Mesothelial cell of epicardium (in vitro differentiated cells): Measurements from ENCODE around the gene GPD1L. TPM values are rescaled to one million over a fixed set of nuclear protein-coding genes. Genes with fewer than 3 reads are reported as not detected.
"Not testable (repeated sequence)": the region's sequence is repeated elsewhere in the genome, so short reads cannot be mapped to it uniquely, and the experiment has no call there.

Source experiments
- DNase-seq, 2 experiments: peaks; one replicate each; pipeline ENCODE4 v3.0.0; 2021; ENCODE audit warnings: low spot score in 2 of 2; ENCODE audit not compliant: unreplicated experiment in 2 of 2
- H3K27ac Mint-ChIP-seq: 2 replicates; pipeline ENCODE4 v1.8.0; 2021; ENCODE audit warnings: mixed read lengths
- H3K27me3 Mint-ChIP-seq: 2 replicates; pipeline ENCODE4 v1.8.0; 2021; ENCODE audit warnings: low read depth, mixed read lengths
- H3K36me3 Mint-ChIP-seq: 2 replicates; pipeline ENCODE4 v1.8.0; 2021; ENCODE audit warnings: mixed read lengths
- H3K4me1 Mint-ChIP-seq: 2 replicates; pipeline ENCODE4 v1.8.0; 2021; ENCODE audit warnings: mixed read lengths
- H3K4me3 Mint-ChIP-seq: 2 replicates; pipeline ENCODE4 v1.8.0; 2021; ENCODE audit warnings: mild to moderate bottlenecking, moderate library complexity, mixed read lengths
- H3K9me3 Mint-ChIP-seq: 2 replicates; pipeline ENCODE4 v1.8.0; 2021; ENCODE audit warnings: mixed read lengths
- CTCF ChIP-seq: fragments of 200-600 bp; sonication (generic); IDR thresholded peaks from one replicate; pipeline ENCODE4 v1.5.0; 2021; ENCODE audit warnings: antibody characterized with exemption; ENCODE audit not compliant: unreplicated experiment
- total RNA-seq: library from RNA; stranded (reverse); gene quantifications from 3 replicates; pipeline ENCODE4 v1.2.1, GENCODE V29; 2021

The GPD1L gene
- 8.5 to 10.4 TPM (median 9.3 TPM) in 3 replicates for total RNA-seq

- Mint-ChIP-seq H3K4me3 (peak within 1 kb of the TSS; percentile 86), H3K36me3 (peaks cover 12% of the 10 kb centered on the region), H3K9me3 (peaks cover 21% of the 10 kb centered on the region), H3K27ac (peak within 1 kb of the TSS; percentile 69), H3K27me3 (peaks cover 12% of the 10 kb centered on the region), H3K4me1 (peaks cover 15% of the 10 kb centered on the region)
- TF ChIP-seq CTCF: no peak
- peak; percentile 84 to 91 for DNase-seq
Measured at GRCh38 chr3:32106132-32106928, at the start of gene GPD1L. TSS of gene GPD1L (plus strand) at chr3:32106620. CDS start at chr3:32106712, 92 bp downstream.

- H3K9me3 Mint-ChIP-seq, H3K4me1 Mint-ChIP-seq, H3K27ac Mint-ChIP-seq, H3K27me3 Mint-ChIP-seq, H3K36me3 Mint-ChIP-seq, DNase-seq, H3K4me3 Mint-ChIP-seq: not testable (repeated sequence)
Measured at GRCh38 chr3:32058465-32058864, 48.0 kb upstream of the GPD1L start.

- Mint-ChIP-seq H3K27me3 (no peaks in the 10 kb centered on the region), H3K4me1 (peaks cover 19% of the 10 kb centered on the region), H3K9me3 (peaks cover 9% of the 10 kb centered on the region), H3K36me3 (no peaks in the 10 kb centered on the region), H3K27ac (no peak overlapping the region), H3K4me3 (no peak overlapping the region)
- no peak for DNase-seq
- TF ChIP-seq CTCF: no peak
Measured at GRCh38 chr3:32062950-32063582, 43.4 kb upstream of the GPD1L start.

- no peak for DNase-seq
- Mint-ChIP-seq H3K9me3 (peaks cover 17% of the 10 kb centered on the region), H3K36me3 (no peaks in the 10 kb centered on the region), H3K4me1 (peaks cover 19% of the 10 kb centered on the region), H3K4me3 (no peak overlapping the region), H3K27me3 (no peaks in the 10 kb centered on the region), H3K27ac (no peak overlapping the region)
- no peak for TF ChIP-seq CTCF
Measured at GRCh38 chr3:32066686-32067085, 39.7 kb upstream of the GPD1L start.

- H3K27ac Mint-ChIP-seq, H3K4me1 Mint-ChIP-seq, DNase-seq, H3K4me3 Mint-ChIP-seq, H3K36me3 Mint-ChIP-seq, H3K27me3 Mint-ChIP-seq, H3K9me3 Mint-ChIP-seq: not testable (repeated sequence)
Measured at GRCh38 chr3:32074194-32074593, 32.2 kb upstream of the GPD1L start.

GRCh38 chr3:32076566-32076965 lies 29.9 kb upstream of the GPD1L start:
- H3K9me3 Mint-ChIP-seq: peaks cover 6% of the 10 kb centered on the region
- no peak overlapping the region for H3K27ac Mint-ChIP-seq
- H3K27me3 Mint-ChIP-seq: no peaks in the 10 kb centered on the region
- DNase-seq: no peak
- no peak overlapping the region for H3K4me3 Mint-ChIP-seq
- TF ChIP-seq CTCF: no peak
- H3K36me3 Mint-ChIP-seq: no peaks in the 10 kb centered on the region
- peaks cover 4% of the 10 kb centered on the region for H3K4me1 Mint-ChIP-seq
